Gastroesophageal sphincter (tissue), 4 donors: ENCODE measurements around the gene ARMH1. TPM values are rescaled to one million over a fixed set of nuclear protein-coding genes. Genes with fewer than 3 reads are reported as not detected.

Experiments used
- ATAC-seq: fragments of 150-250 bp; one replicate; pipeline ENCODE4 v1.9.1; 2016; ENCODE audit warnings: mild to moderate bottlenecking, moderate library complexity
- H3K27ac ChIP-seq, 4 donors: fragments of 200-600 bp; sonication (generic) in 3 of 4; 1 replicate in 3 of 4; 2 replicates in 1 of 4; pipeline ENCODE4 v1.5.1; 2016 to 2019
- H3K27me3 ChIP-seq: fragments of 200-600 bp; sonication (generic); one replicate; pipeline ENCODE4 v1.5.1; 2019
- H3K36me3 ChIP-seq, 2 donors: fragments of 200-600 bp; sonication (generic); one replicate each; pipeline ENCODE4 v1.5.1; 2019; ENCODE audit warnings: control low read depth in 1 of 2
- H3K4me1 ChIP-seq, 3 donors: fragments of 200-600 bp; sonication (generic); 1 replicate in 2 of 3; 2 replicates in 1 of 3; pipeline ENCODE4 v1.5.1; 2016 to 2019; ENCODE audit warnings: control low read depth in 2 of 3
- H3K4me3 ChIP-seq, 2 donors: fragments of 200-600 bp; sonication (generic); one replicate each; pipeline ENCODE4 v1.5.1; 2019; ENCODE audit warnings: mild to moderate bottlenecking in 1 of 2, moderate library complexity in 1 of 2
- H3K9me3 ChIP-seq, 3 donors: fragments of 200-600 bp; sonication (generic); one replicate each; pipeline ENCODE4 v1.5.1; 2017 to 2019; ENCODE audit warnings: control low read depth in 2 of 3
- EP300 ChIP-seq: sonication (generic); formaldehyde crosslinking; IDR thresholded peaks from one replicate; pipeline ENCODE4 v1.6.1; 2017; ENCODE audit warnings: antibody characterized with exemption, mild to moderate bottlenecking
- POLR2A ChIP-seq, 2 donors: fragments of 450-650 bp; IDR thresholded peaks; one replicate each; pipeline ENCODE4 v1.6.1; 2017; ENCODE audit warnings: antibody characterized with exemption in 2 of 2, mild to moderate bottlenecking in 2 of 2, moderate library complexity in 1 of 2
- POLR2AphosphoS5 ChIP-seq: sonication (generic); formaldehyde crosslinking; IDR thresholded peaks from one replicate; pipeline ENCODE4 v1.6.1; 2017; ENCODE audit warnings: antibody characterized with exemption
- WGBS, 2 donors: methylation state at CpG; one replicate each; pipeline ENCODE4 v1.1.5; 2018; ENCODE audit warnings: low coverage in 1 of 2; 5-methylcytosine and 5-hydroxymethylcytosine counted together
- total RNA-seq, 4 donors: library from RNA; depleted of rRNA; stranded (reverse); fragments of >200 nt; gene quantifications; one replicate each; pipeline ENCODE4 v1.1.0, GENCODE V29; 2016
- TF ChIP-seq, protein P1 (sequence below), 4 experiments: fragments of 200-600 bp in 2 of 4; fragments of 450-650 bp in 2 of 4; sonication (generic) in 1 of 4; IDR thresholded peaks; one replicate each; pipeline ENCODE4 v1.5.1; 2017 to 2019; ENCODE audit warnings: antibody characterized with exemption in 4 of 4, mild to moderate bottlenecking in 2 of 4, moderate library complexity in 2 of 4

ARMH1 gene
- total RNA-seq, 4 donors from 2014 or later = 0.66 to 3.0 (median 1.3) TPM

DNA sequence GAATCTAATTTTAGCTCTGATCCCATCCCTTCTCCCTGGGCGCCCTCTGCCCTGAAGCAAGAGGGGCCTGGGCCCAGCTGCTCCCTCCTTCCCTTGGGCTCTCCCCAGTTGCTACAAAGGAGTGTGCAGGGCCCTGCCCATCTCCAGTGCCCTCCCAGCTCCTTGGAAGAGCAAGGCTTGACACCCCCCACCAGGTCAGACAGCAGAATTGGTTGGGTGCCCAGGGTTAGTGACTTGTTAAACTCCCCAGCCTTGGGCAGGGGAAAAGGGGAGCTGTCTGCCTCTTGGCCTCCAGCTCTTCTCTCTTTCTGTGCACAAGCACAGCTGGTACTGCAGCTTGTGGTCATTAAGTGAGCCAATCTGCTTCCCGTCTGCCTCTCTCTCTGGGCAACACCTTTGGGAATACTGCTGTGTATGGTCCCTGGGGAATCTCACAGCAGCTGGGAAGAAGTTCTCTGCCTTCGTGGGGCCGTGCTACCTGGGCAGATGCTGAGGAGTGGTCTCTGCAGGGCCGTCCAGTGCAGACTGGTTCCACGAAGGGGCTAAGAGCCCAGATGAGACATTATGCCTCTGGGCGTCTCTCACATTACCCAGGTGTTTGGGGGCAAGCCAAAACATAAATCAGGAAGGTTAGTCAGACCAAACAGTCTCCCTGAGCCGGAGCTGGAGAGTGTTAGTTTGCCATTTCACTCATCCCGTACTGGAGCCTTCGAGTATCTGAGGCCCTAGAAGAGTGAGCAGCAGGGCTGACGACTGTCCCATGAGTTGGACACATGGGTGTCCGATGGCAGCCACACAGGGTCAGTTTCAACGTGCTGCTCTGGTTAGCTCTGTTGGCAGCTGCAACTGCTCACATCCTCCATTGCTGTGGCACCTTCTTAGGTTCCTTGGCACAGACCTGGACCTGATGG is 37.6 kb upstream of the ARMH1 start:
- TF ChIP-seq EP300 (no peak), POLR2A (IDR thresholded peaks at IDR 0.05) (no peak), POLR2AphosphoS5 (no peak)
- TF ChIP-seq, protein P1, sequence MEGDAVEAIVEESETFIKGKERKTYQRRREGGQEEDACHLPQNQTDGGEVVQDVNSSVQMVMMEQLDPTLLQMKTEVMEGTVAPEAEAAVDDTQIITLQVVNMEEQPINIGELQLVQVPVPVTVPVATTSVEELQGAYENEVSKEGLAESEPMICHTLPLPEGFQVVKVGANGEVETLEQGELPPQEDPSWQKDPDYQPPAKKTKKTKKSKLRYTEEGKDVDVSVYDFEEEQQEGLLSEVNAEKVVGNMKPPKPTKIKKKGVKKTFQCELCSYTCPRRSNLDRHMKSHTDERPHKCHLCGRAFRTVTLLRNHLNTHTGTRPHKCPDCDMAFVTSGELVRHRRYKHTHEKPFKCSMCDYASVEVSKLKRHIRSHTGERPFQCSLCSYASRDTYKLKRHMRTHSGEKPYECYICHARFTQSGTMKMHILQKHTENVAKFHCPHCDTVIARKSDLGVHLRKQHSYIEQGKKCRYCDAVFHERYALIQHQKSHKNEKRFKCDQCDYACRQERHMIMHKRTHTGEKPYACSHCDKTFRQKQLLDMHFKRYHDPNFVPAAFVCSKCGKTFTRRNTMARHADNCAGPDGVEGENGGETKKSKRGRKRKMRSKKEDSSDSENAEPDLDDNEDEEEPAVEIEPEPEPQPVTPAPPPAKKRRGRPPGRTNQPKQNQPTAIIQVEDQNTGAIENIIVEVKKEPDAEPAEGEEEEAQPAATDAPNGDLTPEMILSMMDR (IDR thresholded peaks at IDR 0.05) = no peak

DNA sequence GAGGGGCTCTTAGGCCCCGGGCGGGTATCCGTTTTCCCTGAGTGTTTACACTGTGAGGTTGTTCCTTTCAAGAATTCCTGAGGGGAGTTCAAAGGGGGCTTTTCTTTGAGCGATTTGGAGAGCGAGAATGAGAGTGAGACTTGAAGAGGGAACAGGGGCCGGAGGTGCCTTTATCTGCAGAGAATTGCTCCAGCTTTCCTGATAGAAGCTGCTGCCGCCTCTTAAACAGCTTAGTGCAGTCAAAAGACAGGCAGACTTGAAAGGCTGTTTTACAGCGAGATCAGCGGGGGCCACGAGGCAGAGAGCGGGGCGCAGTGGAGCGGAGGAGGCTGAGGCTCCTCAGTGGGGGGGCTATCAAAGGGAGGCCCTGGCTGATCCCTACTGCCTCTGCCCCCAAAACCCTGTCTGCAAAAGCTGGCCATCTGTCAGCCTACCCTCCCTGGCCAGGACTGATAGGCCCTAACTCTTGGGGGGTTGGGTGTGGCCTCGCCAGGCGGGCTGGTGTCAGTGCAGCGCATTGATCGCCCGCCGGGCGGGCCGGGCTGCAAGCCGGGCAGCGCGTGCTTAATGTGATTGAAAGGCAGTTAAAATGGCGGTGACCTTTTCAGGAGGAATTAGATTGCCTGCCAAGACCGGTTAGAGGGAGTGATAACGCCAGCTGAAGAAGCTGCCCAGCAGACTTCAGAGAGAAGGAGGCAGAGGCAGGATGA is 36.7 kb upstream of the ARMH1 start:
- TF ChIP-seq, protein P1 (IDR thresholded peaks at IDR 0.05) = no peak
- TF ChIP-seq POLR2A (IDR thresholded peaks at IDR 0.05) (no peak), EP300 (no peak), POLR2AphosphoS5 (no peak)
- Histone ChIP-seq H3K4me3 (no peak overlapping the region), H3K27ac (no peak overlapping the region), H3K4me1 (peaks cover 4 to 74% (median 19%) of the 10 kb centered on the region in 3 donors), H3K36me3 (peaks cover 0 to 90% of the 10 kb centered on the region in 2 donors), H3K9me3 (no peaks in the 10 kb centered on the region), H3K27me3 (no peaks in the 10 kb centered on the region)
- WGBS, 2 donors = 40 to 58% methylated on average over 3 to 10 of the region's 27 CpGs
- no peak for ATAC-seq

More for the DNA sequence above, 37.6 kb upstream of the ARMH1 start:
- Histone ChIP-seq H3K27ac (no peak overlapping the region), H3K27me3 (no peaks in the 10 kb centered on the region), H3K36me3 (peaks cover 0 to 81% of the 10 kb centered on the region in 2 donors), H3K4me3 (no peak overlapping the region), H3K4me1 (peaks cover 0 to 71% (median 16%) of the 10 kb centered on the region in 3 donors), H3K9me3 (no peaks in the 10 kb centered on the region)
- WGBS, 2 donors = 81% methylated on average over 7 of the region's 13 CpGs; no CpG with 5 or more reads in 1 of the 2 donors
- ATAC-seq = no peak

DNA sequence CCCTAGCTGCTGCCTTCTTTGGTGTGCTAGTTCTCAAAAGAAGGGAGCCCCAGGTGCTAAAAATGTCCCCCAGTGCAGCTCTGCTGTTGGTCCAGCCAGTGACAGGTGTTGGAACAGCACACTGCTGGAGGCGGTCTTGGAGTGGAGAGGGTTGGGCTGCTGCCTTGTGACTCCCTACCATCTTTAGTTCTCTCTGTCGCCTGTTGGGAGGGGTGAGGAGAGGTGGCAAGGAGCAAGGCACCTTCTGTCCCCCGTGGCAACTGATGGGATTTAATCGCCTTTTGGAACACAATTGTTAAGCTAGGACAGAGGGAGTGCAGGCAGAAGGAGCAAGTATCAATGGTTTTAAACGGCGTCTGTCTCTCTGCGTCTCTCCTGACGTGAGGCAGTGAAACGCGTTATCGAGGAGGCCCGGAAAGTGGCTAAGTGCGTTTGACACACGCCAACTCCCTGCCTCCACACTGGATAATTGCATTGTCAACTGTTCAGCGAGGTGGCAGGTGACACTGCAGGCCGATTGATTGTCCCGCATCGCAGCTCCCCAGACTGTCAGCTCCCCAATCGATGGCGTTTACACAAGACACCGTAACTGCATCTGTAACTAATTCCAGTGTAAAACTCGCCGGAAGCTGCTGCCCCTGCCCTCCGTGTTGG is 34.2 kb upstream of the ARMH1 start:
- WGBS, 2 donors = 76 to 82% methylated on average over 12 to 20 of the region's 24 CpGs
- H3K27me3 ChIP-seq = no peaks in the 10 kb centered on the region
- H3K4me1 ChIP-seq = peaks cover 12 to 74% (median 31%) of the 10 kb centered on the region in 3 donors
- TF ChIP-seq, protein P1 (IDR thresholded peaks at IDR 0.05) = no peak
- TF ChIP-seq POLR2AphosphoS5 (no peak), POLR2A (IDR thresholded peaks at IDR 0.05) (no peak), EP300 (no peak)
- no peak overlapping the region for H3K4me3 ChIP-seq
- H3K36me3 ChIP-seq = peaks cover 0 to 100% of the 10 kb centered on the region in 2 donors
- no peaks in the 10 kb centered on the region for H3K9me3 ChIP-seq
- no peak for ATAC-seq
- no peak overlapping the region for H3K27ac ChIP-seq

DNA sequence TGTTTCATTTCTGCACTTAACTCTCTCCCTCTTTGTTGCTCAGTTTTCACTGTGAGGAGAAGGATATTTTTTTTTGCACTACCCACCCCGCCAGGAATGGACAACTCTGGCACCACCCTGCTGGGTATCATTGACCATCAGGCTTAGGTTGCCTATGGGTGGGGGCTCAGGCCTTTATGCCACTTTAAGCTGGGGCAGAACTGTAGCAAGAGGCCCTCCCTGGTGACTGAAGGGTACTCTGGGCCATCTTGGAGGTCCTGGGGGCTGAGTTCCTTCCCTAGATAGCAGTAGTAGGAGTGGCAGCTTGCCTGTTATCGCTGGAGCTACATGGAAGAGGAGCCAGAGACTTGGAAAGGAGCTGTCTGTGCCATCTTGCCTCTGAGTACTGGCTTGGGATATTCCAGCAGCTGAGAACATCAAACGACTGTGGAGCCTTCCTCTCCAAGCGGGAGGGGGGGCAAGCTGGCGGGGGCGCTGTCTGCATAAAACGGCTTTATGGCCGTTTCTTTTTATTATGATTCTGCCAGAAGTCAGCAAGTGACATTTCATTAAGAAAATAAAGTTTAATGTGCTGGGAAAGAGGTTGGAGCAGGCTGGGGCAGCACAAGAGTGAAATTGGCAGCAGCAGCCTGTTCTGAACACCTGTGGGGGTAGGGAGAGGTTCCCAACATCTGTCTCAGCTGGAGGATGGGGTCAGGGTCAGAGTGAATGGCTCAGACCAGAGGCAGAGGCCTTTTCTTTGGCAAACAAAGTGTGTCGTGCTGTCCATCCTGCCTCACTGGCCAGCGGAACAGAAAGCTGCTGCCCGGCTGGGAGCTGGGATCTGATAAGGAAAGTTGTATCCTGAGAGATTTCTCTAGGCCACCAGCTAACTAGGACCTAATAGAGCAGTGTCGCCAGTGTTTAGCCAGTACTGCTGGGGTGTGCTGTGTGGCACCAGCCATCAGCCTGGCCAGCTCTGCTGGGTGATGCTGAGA is 33.1 kb upstream of the ARMH1 start:
- Histone ChIP-seq H3K4me1 (peaks cover 12 to 74% (median 40%) of the 10 kb centered on the region in 3 donors), H3K9me3 (no peaks in the 10 kb centered on the region), H3K36me3 (peaks cover 0 to 100% of the 10 kb centered on the region in 2 donors), H3K27me3 (no peaks in the 10 kb centered on the region), H3K4me3 (no peak overlapping the region), H3K27ac (peak overlapping the region in 3 of 4 donors; percentile 28 to 88 (median 86))
- ATAC-seq = no peak
- TF ChIP-seq POLR2A (IDR thresholded peaks at IDR 0.05) (no peak), POLR2AphosphoS5 (no peak), EP300 (no peak)
- TF ChIP-seq, protein P1 (IDR thresholded peaks at IDR 0.05) = no peak
- WGBS, 2 donors = 62 to 80% methylated on average over 1 to 3 of the region's 12 CpGs
